Brain microvascular endothelial cell (primary cell): ENCODE measurements around the gene RTCA.
"Not testable (repeated sequence)": the region's sequence is repeated elsewhere in the genome, so short reads cannot be mapped to it uniquely, and the experiment has no call there.

Experiments used
- DNase-seq: peaks from one replicate; pipeline ENCODE4 v3.0.0-alpha.2; 2020
- H3K27ac ChIP-seq: fragments of 250-450 bp; sonication (Bioruptor Pico); 2 replicates; pipeline ENCODE4 v1.5.1; 2020; ENCODE audit warnings: mild to moderate bottlenecking, moderate library complexity
- H3K27me3 ChIP-seq: fragments of 250-450 bp; sonication (Bioruptor Pico); replicated peaks from 2 replicates; pipeline ENCODE4 v1.5.1; 2020; ENCODE audit warnings: mild to moderate bottlenecking
- H3K36me3 ChIP-seq: fragments of 250-450 bp; sonication (Bioruptor Pico); replicated peaks from 2 replicates; pipeline ENCODE4 v1.5.1; 2020; ENCODE audit warnings: mild to moderate bottlenecking
- H3K4me3 ChIP-seq: 2 replicates; pipeline ENCODE4 v1.5.1; 2011; ENCODE audit warnings: low read depth, mild to moderate bottlenecking, control low read depth, low read length, moderate library complexity
- CTCF ChIP-seq: IDR thresholded peaks from 2 replicates; pipeline ENCODE4 v1.5.1; 2011; ENCODE audit warnings: low read depth, mild to moderate bottlenecking, moderate library complexity, low read length, control low read depth, inconsistent platforms; ENCODE audit errors: missing control alignments
- in situ Hi-C: cut with HindIII; loops from 2 replicates; pipeline ENCODE4 v1.10.0; 2017; ENCODE audit warnings: low sequenced_read_pairs, low pct_ligation_motif_present

RTCA gene

GRCh38 chr1:100229681-100230443 lies 36.2 kb upstream of the RTCA start:
- DNase-seq = no peak
- in situ Hi-C loops = no loop called here
- no peak overlapping the region for H3K4me3 ChIP-seq
- H3K36me3 ChIP-seq = peaks cover 7% of the 10 kb centered on the region
- TF ChIP-seq CTCF = no peak
- no peaks in the 10 kb centered on the region for H3K27me3 ChIP-seq
- H3K27ac ChIP-seq = no peak overlapping the region

- Histone ChIP-seq H3K4me3 (no peak overlapping the region), H3K27ac (no peak overlapping the region), H3K27me3 (no peaks in the 10 kb centered on the region), H3K36me3 (peaks cover 7% of the 10 kb centered on the region)
- no peak for DNase-seq
- no peak for TF ChIP-seq CTCF
- in situ Hi-C loops = no loop called here
These were observed 35.3 kb upstream of the RTCA start for GRCh38 chr1:100230765-100231164.

- H3K27me3 ChIP-seq = no peaks in the 10 kb centered on the region
- H3K4me3 ChIP-seq = no peak overlapping the region
- no peak for DNase-seq
- peaks cover 7% of the 10 kb centered on the region for H3K36me3 ChIP-seq
- TF ChIP-seq CTCF = no peak
- in situ Hi-C loops = no loop called here
- no peak overlapping the region for H3K27ac ChIP-seq
These were observed 34.3 kb upstream of the RTCA start for GRCh38 chr1:100231721-100232120.

- H3K27me3 ChIP-seq = no peaks in the 10 kb centered on the region
- peaks cover 7% of the 10 kb centered on the region for H3K36me3 ChIP-seq
- no peak for DNase-seq
- H3K27ac ChIP-seq = no peak overlapping the region
- in situ Hi-C loops = no loop called here
- H3K4me3 ChIP-seq = no peak overlapping the region
- no peak for TF ChIP-seq CTCF
These were observed 33.9 kb upstream of the RTCA start for GRCh38 chr1:100232156-100232555.

GRCh38 chr1:100233566-100233965 lies 32.5 kb upstream of the RTCA start:
- H3K27ac ChIP-seq, H3K4me3 ChIP-seq, H3K36me3 ChIP-seq, DNase-seq, in situ Hi-C loops, H3K27me3 ChIP-seq: not testable (repeated sequence)

GRCh38 chr1:100234432-100234831 lies 31.6 kb upstream of the RTCA start:
- Histone ChIP-seq H3K27me3 (no peaks in the 10 kb centered on the region), H3K36me3 (peaks cover 10% of the 10 kb centered on the region), H3K4me3 (no peak overlapping the region), H3K27ac (no peak overlapping the region)
- DNase-seq = no peak
- no peak for TF ChIP-seq CTCF
- in situ Hi-C loops = no loop called here
